ENCODE results near the gene PADI1.

Gene PADI1

DNA sequence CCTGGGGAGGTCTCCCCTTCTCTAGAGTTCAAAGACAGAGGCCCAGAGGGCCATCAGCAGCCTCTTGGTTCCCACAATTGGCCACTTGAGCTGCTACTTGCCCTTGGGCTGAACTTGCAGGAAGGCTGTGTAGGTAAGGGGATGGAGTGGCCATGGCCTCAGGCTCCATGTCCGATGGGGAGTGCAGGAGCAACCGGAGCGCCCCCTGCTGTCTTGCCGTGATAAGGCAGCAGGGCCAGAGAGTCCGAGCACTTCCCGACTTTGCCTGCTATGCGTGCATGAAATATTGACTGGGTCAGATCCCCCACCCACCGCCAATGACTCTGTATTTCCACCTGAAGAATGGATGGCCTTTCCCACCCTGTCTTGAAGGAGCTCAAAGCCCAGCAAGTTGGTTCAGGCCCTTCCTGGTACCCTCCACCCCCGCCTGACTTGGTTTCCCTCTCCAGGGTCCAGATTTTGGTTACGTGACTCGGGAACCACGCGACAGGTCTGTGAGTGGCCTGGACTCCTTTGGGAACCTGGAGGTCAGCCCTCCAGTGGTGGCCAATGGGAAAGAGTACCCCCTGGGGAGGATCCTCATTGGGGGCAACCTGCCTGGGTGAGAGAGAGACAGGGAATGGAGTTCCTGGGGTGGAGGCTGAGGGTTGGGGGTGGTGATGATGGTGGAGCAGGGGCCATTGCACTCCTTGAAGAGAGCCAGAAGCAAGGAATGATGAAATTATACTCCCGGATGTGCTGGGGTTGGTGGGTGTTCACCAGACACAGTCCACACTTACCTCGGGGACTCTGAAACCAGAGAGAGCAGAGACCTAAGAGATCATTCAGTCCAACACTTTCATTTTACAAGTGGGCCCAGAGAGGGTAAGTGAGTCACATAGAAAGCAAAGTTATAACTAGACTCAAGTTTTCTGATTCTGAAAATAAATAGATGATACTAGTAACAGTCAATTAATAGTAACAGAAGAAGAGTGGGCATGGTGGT is 69.5 kb downstream of the PADI1 start:
- no peak for DNase-seq

DNA sequence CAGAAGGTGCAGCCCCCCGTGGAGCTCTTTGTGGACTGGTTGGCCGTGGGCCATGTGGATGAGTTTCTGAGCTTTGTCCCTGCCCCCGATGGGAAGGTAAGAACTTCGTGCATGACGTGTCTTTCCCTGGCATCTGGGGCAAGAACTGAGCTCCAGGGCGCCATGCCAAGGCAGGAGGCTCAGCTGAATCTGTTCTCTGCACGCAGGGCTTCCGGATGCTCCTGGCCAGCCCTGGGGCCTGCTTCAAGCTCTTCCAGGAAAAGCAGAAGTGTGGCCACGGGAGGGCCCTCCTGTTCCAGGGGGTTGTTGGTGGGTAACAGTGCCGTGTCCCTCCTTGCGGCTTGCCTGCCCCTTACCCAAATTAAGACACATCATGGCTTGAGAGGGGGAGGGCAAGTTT is 71.6 kb downstream of the PADI1 start:
- no peak for DNase-seq

DNA sequence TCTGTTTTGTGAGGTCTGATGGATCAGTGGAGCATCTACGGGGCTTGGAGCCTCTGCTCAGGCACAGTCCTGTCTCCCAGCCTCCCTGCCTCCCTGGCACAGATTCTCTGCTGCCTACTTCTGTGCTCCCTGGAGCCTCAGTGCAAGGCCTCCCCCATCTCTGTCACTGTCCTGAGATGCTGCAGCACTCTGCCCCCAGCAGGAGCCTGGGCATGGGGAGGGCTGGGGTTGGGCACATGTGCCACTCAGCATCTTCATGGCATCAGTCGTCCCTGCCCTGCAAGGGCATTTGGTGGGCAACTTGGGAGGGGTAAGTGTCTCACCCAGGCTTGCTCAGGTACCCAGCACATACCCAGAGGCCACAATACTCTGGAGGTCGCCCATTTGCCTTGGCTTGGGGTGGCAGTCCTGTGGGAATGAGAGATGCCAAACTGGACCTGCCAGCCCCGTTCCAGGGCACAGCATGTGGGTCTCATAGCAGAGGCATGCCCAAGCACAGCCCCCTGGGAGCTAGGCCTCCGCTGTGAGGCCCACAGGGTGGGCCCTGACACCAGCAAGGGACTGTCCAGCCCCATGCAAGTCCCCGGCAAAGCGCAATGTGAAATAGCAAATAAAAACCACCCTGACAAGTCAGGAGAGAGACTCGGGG is 72.7 kb downstream of the PADI1 start:
- no peak for DNase-seq

DNA sequence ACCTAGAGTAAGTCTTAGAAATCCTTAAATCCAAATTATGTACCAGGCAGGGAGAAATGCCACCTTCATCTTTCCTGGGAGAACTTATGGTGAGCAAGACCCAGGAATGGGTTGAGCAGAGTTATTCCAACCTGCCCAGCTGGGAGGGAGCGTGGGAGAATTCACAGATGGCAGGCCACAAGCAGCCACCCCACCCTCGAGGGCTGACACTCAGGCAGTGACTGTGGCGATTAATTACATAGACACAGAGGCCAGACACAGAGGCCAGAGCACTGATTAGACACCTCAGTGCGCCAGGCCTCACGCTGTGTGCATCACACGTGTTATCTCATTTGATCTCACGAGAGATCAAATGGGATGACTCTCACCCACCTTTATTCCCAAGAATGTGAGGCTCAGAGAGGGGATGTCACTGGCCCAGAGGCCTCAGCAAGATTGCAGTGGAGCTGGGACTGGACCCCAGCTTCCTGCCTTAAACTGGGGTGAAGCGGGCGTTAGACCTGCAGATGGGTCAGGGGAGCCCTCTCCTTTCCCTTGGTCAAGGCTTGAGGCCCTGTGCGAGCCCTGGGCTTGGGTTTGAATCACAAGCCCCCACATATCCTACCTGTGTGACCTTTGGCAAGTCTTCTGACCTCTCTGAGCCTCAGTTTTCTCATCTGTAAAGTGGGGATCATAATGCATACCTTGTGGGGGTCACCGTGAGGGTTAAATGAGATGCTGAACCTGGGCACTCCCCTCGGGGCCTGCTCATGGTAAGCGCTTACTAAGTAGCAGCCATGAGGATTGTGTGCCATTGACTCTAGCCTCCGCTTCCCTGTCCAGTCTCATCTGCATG is 74.3 kb downstream of the PADI1 start:
- DNase-seq: no peak

DNA sequence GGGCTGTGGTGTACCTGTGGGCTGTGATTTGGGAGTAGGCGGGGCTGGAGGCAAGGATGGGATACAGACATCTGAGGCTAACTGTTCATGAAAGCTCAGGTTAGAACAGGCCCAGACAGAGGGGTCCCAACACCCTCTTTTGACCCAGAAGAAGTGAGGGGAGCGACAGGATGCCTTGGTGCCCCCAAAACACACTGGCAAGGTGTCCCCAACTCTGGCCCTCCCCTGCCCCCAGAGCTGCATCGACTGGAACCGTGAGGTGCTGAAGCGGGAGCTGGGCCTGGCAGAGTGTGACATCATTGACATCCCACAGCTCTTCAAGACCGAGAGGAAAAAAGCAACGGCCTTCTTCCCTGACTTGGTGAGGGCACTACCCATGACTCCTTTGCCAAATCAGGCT is 75.5 kb downstream of the PADI1 start:
- no peak for DNase-seq

DNA sequence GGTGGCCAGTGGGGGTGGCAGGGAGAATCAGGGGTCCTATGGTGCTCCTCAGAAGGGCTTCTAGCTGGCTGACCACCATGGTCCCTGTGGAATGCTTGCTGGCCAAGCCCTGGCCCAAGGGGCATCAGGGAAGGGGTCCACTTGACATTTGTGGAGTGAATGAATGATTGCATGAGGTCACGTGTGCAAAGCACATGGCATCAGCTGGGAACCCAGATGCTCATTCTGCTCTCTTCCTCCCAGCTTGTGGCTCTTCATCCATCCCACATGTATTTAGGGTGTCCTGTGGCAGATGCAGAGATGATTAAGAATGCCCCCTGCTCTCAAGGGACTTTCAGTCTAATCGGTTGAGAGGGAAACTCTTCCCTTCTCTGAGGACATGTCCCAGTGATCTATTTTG is 76.0 kb downstream of the PADI1 start:
- DNase-seq: no peak

DNA sequence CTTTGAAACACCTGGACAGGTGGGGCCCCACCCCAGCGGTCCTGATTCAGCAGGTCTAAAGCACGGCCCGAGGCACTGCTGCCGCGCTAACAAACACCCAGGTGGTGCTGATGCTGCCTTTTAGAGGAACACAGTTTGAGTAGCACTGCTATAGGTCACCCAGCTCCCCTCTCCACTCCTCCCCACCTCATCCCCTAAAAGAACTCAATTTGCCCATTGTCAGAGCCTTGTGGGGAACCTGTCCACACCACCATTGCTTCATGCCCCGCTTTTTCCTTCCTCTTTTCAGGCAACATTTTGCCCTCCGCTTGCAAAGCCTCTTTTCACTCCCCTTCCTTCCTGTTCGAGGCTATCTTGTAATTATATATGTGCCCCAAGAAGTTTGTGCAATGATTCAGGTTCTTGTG is 76.8 kb downstream of the PADI1 start:
- DNase-seq: no peak

DNA sequence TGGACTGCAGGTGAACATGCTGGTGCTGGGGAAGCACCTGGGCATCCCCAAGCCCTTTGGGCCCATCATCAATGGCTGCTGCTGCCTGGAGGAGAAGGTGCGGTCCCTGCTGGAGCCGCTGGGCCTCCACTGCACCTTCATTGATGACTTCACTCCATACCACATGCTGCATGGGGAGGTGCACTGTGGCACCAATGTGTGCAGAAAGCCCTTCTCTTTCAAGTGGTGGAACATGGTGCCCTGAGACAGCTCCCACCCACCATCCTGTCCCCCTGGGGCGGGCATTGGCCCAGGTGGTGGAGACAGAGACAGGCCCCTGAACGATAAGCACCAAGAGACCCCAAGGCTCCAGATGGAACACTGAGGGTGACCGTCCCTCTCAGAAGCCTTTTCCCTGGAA is 77.9 kb downstream of the PADI1 start:
- DNase-seq: no peak

DNA sequence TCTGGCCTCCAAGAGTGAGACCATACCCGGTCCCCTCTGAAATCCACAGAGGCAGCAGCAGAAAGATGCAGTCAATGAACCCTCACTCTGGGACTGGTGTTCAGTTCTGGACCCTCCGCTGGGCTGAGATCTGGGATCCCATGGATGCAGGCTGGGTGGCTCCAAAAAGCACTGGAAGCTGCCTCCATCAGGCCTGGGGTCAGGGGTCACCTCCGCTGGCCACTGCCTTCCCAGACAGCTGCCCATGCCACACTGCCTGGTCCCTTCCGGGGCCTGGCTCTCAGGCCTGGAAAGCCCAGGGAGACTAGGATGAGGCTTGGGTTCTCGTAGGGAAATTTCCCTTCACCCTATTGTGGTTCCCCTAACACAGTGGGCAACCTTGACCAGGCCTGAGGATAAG is 81.7 kb downstream of the PADI1 start:
- DNase-seq: no peak

DNA sequence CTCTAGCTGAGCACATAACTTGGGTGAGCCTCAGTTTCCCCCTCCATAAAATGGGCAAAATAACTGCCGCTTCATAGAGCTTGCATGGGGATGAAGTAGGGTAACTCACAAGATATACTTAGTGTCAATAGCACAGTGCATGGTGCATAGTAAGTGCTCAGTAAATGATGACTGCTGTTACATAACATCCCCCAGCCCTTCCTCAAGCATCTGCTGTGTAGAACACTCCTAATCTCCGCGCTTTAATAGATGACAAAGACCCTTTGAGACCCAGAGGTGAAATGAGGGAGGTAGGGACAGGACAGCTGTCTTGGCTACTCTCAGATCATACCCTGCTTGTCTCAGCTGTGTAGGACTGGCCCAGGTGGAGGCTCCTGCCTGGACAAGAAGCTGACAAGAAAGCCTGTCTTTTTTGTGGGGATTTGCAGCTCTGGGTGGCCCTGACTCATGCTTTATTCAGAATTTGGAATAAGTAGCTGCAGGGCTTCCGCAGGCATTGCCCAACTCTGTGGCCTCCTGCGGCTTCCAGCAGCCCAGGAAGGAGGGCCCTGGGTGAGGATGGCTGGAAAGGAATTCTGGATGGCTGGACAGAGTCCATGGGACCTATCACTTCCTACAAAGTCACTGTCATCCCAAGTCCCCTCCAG is 82.3 kb downstream of the PADI1 start:
- DNase-seq: no peak

DNA sequence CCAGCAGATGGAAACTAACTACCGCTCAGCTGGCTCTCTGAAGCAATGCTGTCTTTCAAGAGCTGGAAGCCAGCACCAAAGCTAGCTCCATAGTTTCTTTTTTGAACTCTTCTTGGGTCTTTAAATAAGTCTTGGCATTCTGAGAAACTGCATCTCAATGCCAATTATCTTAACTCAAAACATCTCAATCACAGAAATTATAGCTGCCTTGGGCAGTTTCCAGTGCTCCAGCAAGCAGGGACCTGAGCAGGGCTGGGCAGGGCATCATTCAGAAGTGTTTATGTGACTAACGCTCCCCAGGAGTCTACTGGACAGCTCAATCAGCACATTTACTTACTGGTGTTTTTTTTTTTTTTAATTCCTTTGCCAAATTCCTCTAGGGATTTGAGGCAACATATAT is 84.8 kb downstream of the PADI1 start:
- no peak for DNase-seq

DNA sequence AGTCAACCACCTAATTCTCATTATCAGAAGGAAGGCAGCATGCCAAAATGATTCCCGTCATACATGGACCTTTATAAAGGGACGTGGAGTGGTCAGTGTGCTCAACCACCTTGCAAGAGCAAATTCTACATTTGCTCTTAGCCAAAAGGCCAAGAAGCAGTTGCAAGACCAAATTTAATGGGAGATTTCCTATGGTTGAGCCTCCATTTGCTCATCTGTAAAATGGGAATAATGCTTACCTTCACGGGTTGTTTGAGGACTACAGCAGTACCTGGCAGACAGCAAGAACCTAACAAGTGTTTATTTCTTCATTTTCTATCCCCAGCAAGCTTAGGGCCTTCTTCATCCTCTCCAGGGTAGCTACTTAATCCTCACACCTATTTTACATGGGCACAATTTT is 85.6 kb downstream of the PADI1 start:
- no peak for DNase-seq

DNA sequence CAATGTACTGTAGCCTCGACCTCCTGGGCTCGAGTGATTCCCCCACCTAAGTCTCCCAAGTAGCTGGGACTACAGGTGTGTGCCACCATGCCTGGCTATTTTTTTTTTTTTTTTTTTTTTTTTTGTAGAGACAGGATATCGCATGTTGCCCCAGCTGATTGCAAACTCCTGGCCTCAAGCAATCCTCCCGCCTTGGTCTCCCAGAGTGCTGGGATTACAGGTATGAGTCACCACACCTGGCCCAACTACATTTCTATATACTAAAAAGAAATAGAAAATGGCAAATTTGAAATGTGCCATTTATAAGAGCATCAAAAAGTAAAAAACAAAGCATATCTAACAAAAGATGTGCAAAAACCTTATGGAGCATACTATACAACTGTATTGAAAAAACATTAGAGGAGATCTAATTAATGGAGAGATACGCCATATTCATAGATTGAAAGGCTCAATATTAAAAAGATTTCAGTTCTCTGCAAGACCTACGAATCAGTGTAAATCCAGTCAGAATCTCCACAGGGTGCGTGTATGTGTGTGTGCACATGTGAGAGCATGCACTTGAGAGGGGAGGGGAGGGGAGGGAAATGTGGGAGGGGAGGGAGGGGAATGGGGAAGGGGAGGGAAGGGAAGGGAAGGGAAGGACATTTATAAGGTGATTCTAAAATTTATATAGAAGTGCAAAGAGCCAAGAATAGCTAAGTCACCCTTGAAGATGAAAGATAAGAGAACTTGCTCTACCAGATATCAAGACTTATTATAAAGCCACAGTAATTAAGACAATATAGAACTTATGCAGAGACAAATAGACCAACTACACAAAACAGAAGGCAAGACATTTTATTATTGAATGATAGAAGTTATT is 87.6 kb downstream of the PADI1 start:
- no peak for DNase-seq

DNA sequence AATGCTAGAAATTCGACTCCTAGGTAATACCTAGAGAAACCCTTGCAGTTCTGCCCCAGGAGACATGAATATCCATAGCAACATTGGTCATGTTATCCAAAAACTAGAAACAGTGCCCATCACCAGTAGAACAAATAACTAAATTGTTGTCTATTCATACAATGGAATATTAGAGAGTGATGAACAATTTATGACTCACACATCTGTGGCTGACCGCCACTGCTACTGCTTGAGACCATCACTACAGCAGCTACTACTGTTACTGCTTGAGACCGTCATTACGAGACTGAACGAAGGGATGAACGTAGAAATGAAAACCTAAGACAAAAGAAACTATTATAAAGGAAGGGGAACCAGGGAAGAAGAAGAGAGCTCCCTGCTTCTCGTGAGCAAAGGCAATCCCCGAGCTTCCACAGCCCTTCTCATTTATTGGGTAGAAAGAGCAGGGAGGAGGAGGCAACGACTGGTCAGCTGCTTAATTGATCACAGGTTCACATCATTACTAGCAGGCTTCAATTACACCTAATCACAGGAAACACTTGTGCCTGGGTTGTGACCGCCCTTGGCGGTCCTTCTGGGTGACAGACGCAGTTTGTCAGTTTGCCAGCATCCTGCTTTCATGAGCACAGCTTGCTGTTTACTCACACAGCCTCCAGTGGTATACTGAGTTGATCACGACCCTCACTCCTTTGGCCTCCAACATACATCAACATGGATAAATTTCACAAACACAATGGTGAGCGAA is 88.9 kb downstream of the PADI1 start:
- no peak for DNase-seq

DNA sequence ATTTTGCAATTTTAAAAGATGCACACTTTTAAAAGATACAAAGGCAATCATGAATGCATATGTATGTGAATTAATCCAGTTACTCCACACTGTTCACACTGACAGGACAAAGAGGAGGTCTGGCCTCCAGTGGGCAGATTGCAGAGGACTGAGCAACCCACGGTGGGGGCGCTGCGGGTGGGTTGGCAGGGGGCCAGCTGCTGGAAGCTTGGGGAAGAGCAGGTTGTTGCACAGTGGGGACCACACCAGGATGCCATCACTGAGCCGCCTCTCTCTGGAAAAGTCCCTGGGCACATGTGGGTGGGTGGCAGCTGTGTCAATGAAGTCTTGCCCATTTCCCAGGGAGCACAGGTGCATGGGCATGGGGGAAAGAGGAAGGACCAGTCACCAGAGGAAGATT is 90.4 kb downstream of the PADI1 start:
- no peak for DNase-seq
